GM10266 (cell line): ENCODE measurements around the gene TMPRSS4.

ENCODE experiments used
- DNase-seq: peaks from one replicate; pipeline ENCODE4 v3.0.0; 2012; ENCODE audit errors: extremely low spot score
- TF ChIP-seq, protein P1 (sequence below): IDR thresholded peaks from 2 replicates; pipeline ENCODE4 v1.5.1; 2012; ENCODE audit warnings: mild to moderate bottlenecking, low read depth; ENCODE audit not compliant: control insufficient read depth, insufficient read depth; ENCODE audit errors: missing control alignments

The TMPRSS4 gene

DNA sequence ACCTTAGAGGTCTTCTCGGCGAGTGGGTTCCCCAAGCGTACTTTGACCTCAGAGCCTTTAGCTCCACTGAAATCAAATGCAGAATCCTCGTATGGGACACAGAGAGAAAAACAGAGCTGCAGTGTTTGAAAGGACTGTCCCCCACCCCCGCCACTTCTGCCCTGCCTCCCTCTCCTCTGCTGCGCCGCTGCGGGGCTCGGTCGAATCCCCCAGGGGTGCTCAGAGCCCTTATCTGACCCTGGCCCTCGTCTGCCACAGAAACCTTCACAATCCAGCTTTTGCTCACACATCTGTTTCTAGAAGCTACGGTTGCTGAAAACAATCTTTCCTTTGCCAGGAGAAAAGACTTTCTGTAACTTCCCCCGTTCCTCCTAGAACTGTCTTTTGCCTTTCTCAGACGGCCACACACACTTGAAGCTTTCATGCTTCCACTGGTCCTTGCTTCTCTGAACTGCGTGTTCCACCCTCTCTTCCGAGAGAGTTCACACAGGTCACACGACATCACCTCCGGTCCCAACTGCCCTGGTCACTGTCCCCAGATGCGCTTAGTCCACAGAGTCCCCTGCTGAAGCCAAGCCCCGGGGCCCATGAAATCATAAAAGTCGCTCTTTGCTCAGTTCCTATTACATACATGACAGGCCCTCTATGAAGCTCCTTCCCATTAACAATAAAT is 6.1 kb downstream of the TMPRSS4 start:
- TF ChIP-seq, protein P1, sequence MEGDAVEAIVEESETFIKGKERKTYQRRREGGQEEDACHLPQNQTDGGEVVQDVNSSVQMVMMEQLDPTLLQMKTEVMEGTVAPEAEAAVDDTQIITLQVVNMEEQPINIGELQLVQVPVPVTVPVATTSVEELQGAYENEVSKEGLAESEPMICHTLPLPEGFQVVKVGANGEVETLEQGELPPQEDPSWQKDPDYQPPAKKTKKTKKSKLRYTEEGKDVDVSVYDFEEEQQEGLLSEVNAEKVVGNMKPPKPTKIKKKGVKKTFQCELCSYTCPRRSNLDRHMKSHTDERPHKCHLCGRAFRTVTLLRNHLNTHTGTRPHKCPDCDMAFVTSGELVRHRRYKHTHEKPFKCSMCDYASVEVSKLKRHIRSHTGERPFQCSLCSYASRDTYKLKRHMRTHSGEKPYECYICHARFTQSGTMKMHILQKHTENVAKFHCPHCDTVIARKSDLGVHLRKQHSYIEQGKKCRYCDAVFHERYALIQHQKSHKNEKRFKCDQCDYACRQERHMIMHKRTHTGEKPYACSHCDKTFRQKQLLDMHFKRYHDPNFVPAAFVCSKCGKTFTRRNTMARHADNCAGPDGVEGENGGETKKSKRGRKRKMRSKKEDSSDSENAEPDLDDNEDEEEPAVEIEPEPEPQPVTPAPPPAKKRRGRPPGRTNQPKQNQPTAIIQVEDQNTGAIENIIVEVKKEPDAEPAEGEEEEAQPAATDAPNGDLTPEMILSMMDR: no peak
- DNase-seq: no peak

DNA sequence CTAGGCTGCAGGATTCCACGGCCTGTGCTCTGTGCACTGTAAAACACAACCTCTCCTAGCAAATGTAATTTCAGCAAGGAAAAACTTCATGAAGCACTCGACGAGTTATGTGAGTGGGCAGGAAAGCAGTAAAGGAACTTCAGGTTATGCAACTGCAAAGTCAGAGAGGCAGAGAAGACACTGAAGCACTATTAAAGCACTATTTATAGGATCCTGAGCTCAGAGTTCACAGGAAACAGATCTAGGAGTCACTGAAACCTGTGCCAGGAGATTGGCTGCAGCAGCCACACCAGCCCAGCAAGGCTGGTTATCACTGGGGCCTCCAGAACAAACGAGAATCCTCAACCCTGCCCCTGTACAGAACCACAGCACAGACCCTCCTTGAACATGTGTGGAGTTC is 7.4 kb downstream of the TMPRSS4 start:
- DNase-seq: no peak

DNA sequence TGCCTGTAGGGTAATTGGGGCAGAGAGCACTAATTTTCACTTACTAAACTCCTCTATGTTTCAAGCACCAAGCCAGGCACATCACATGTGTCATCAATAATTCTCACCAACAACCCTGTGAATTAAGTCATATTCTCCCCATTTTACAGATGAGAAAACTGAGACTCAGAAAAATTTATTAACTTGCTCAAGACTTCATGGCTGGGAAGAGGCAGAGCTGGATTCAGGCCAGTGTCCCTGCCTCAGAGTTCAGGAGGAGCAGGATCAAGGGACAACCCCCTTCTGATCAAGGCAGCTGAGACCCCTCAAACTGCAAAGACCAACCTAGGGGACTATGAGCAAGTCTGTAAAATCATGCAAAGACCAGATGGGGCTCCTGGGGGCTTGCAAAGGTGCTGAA is 7.8 kb downstream of the TMPRSS4 start:
- DNase-seq: no peak
- TF ChIP-seq, protein P1: no peak

More for the DNA sequence above, 7.4 kb downstream of the TMPRSS4 start:
- TF ChIP-seq, protein P1: no peak

DNA sequence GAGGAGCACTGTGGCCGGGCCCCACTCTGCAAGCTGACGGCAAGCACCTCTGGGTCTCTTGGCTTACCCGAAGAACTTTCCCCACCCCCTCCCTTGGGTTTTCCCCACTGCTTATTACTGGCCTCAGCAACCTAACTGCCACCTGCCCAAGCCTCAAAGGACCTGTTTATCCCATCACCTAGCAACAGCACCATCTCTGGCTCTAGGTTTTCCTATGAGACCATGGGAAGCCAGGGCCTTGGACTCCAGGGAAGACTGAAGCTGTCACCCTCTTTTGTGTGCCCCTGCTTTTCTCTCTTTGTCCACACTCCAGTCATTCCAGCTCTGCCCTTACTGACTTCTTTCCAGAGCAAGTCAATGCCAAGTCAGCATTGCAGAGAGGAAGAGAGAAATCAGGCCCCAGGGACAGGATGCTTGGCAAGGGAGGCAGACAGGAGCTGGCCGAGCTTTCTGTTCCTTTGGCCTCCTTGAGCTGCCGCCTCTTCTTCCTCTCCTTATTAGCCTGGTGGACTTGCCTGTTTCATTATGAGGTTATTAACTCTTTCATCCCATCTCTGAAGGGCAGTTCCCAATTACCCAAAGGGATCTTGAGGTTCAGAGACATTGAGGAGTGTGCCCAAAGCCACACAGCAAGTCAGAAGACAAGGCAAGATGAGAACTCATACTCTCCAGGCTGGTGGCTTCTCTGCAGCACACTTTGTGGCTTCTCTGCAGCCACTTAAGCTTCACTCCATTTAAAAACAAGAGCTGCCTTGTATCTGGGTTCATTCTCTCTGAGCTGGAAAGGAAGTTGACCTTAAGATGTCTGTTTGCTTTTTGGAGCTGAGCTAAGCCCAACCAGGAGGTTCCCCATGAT is 10.3 kb downstream of the TMPRSS4 start, which contains the start of gene SMIM35:
TSS of gene SMIM35 (minus strand) at position 51 of the 856 bp plus-strand sequence. CDS start 206 bp downstream, outside the sequence.
- DNase-seq: no peak
- TF ChIP-seq, protein P1: no peak

DNA sequence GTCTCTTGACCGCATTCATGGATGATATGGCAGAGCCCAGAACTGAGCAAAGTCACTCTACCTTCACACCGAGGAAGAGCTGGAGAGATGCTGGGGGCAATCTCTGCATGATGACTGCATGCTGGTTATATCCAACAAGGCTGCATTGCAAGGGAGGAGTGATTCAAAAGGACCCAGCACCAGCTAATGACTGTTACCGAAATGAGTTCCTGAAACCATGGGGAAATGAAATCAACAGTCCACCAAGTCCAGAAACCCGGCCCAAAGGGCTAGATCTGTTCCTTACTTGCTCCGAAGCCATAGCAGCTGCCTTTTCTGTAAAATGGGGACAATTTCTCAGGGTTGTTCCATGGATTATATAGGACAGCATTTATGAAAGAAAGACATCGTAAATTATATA is 11.1 kb downstream of the TMPRSS4 start:
- TF ChIP-seq, protein P1: no peak
- DNase-seq: no peak

DNA sequence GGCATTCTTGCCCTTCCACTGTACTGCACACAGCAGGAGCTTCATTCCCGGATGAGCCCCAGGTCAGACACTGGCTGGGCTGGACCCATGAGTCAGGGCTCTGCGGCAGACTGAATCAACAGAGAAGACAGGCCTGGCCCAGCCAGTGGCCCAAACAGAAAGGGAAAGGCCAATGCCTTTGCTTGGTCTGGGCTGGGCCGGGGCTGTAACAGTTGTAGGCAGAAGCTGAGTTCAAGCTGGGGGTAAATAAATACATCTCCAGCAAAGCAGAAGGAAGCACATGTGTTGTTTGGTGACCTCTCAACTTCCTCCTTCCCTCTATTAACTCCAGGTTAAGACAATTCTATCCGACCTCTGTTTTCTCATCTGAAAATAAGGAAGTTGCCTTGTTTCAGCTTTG is 11.7 kb downstream of the TMPRSS4 start:
- no peak for DNase-seq
- TF ChIP-seq, protein P1: no peak
